Ascending aorta (tissue), 2 donors: ENCODE data around the gene CAMK2A. TPM values are rescaled to one million over a fixed set of nuclear protein-coding genes. Genes with fewer than 3 reads are reported as not detected.

Source experiments
- DNase-seq, 2 donors: peaks; one replicate each; pipeline ENCODE4 v3.0.0-alpha.2; 2019; ENCODE audit warnings: low spot score in 2 of 2
- H3K27ac ChIP-seq, 2 donors: fragments of 200-600 bp; sonication (generic); one replicate each; pipeline ENCODE4 v1.5.1; 2016 to 2017; ENCODE audit warnings: mild to moderate bottlenecking in 1 of 2
- H3K27me3 ChIP-seq: fragments of 200-600 bp; sonication (generic); one replicate; pipeline ENCODE4 v1.5.1; 2017
- H3K36me3 ChIP-seq, 2 donors: fragments of 200-600 bp; sonication (generic); one replicate each; pipeline ENCODE4 v1.5.1; 2016
- H3K4me1 ChIP-seq, 2 donors: fragments of 200-600 bp; sonication (generic); one replicate each; pipeline ENCODE4 v1.5.1; 2016 to 2017; ENCODE audit warnings: mild to moderate bottlenecking in 1 of 2
- H3K4me3 ChIP-seq, 2 donors: fragments of 200-600 bp; sonication (generic); one replicate each; pipeline ENCODE4 v1.5.1; 2016 to 2017; ENCODE audit warnings: mild to moderate bottlenecking in 1 of 2
- H3K9me3 ChIP-seq, 2 donors: fragments of 200-600 bp; sonication (generic); one replicate each; pipeline ENCODE4 v1.5.1; 2016
- intact Hi-C: fragments of 100-400 bp; cut with DNase I; formaldehyde crosslinking; loops from one replicate; pipeline ENCODE4 v1.15.1; 2023
- total RNA-seq: library from RNA; depleted of rRNA; stranded (reverse); fragments of >200 nt; gene quantifications from one replicate; pipeline ENCODE4 v1.1.0, GENCODE V29; 2016
- TF ChIP-seq, protein P1 (sequence below), 3 experiments: fragments of 200-600 bp in 2 of 3; fragments of 450-650 bp in 1 of 3; sonication (generic) in 2 of 3; IDR thresholded peaks; one replicate each; pipeline ENCODE4 v1.5.1; 2016 to 2019; ENCODE audit warnings: antibody characterized with exemption in 3 of 3, mild to moderate bottlenecking in 1 of 3, moderate library complexity in 1 of 3

The CAMK2A gene
- total RNA-seq, 1 donor from 2014 or later, result not detected

DNA sequence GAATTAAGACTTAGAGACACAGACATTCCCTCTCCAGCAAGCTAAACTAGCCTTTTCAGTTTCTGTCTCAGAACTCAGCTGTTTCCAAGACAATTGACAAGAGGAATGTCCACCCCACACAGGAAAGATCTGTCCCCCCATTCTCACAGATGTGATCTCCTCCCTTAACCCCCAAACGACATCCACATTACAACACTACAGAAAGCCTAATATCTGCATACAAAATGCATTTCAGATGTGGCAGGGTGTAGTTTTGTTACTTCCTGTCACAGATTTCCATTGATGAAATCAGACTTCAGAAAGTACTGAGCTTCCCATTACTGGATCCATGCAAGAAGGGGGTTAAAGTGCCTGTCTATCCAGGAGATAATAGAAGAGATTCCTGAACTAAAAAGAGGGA is 16.0 kb upstream of the CAMK2A start:
- intact Hi-C loops, result no loop called here
- Histone ChIP-seq H3K9me3 (no peaks in the 10 kb centered on the region), H3K27ac (no peak overlapping the region), H3K36me3 (no peaks in the 10 kb centered on the region), H3K4me1 (peaks cover 6 to 8% of the 10 kb centered on the region in 2 donors), H3K4me3 (no peak overlapping the region), H3K27me3 (no peaks in the 10 kb centered on the region)
- TF ChIP-seq, protein P1, sequence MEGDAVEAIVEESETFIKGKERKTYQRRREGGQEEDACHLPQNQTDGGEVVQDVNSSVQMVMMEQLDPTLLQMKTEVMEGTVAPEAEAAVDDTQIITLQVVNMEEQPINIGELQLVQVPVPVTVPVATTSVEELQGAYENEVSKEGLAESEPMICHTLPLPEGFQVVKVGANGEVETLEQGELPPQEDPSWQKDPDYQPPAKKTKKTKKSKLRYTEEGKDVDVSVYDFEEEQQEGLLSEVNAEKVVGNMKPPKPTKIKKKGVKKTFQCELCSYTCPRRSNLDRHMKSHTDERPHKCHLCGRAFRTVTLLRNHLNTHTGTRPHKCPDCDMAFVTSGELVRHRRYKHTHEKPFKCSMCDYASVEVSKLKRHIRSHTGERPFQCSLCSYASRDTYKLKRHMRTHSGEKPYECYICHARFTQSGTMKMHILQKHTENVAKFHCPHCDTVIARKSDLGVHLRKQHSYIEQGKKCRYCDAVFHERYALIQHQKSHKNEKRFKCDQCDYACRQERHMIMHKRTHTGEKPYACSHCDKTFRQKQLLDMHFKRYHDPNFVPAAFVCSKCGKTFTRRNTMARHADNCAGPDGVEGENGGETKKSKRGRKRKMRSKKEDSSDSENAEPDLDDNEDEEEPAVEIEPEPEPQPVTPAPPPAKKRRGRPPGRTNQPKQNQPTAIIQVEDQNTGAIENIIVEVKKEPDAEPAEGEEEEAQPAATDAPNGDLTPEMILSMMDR (IDR thresholded peaks at IDR 0.05), result no peak
- no peak for DNase-seq

- intact Hi-C loops, result no loop called here
- Histone ChIP-seq H3K36me3 (no peaks in the 10 kb centered on the region), H3K4me1 (peaks cover 6 to 8% of the 10 kb centered on the region in 2 donors), H3K27me3 (no peaks in the 10 kb centered on the region), H3K4me3 (no peak overlapping the region), H3K27ac (no peak overlapping the region), H3K9me3 (no peaks in the 10 kb centered on the region)
- DNase-seq, result no peak
- TF ChIP-seq, protein P1 (IDR thresholded peaks at IDR 0.05), result no peak
Measured at GRCh38 chr5:150305095-150305494, 15.5 kb upstream of the CAMK2A start.

- intact Hi-C loops, result no loop called here
- Histone ChIP-seq H3K4me1 (peaks cover 6 to 8% of the 10 kb centered on the region in 2 donors), H3K27ac (no peak overlapping the region), H3K9me3 (no peaks in the 10 kb centered on the region), H3K36me3 (no peaks in the 10 kb centered on the region), H3K4me3 (no peak overlapping the region), H3K27me3 (no peaks in the 10 kb centered on the region)
- TF ChIP-seq, protein P1 (IDR thresholded peaks at IDR 0.05), result no peak
- no peak for DNase-seq
Measured at GRCh38 chr5:150304481-150305081, 15.0 kb upstream of the CAMK2A start.

DNA sequence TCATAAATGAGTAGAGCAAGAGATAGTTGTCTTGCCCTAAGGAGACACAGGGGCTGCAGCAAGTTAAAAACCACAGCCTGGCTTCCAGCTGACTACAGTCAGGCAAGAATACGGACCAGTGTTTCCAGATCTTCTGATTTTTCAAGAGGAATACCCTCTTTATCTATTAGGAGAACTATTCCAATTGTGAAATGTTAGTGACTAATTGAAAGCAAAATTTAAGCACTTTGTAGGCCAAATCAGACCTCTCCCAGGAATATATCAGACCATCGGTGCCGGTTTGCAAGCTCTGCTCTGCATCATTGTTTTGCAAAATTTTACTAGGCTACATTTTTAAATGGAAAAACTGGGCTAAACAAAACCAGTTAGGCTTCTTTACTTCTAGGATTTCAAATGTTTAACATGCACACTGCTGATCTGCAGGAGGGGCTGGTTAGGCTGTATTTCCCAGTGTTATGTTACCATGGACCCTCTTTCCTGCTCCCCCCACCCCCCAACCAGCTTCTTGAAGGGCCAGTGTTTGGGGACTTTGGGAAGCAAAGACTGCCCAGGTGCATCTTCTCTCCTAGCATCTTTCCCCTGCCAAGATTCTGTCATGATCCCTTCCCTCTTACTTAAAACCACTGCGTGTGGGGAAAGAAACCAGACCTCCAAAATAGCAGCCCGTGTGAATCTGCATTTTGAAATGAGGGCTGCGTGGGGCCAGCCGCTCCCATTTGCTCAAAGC is 14.2 kb upstream of the CAMK2A start:
- peaks cover 6 to 8% of the 10 kb centered on the region in 2 donors for H3K4me1 ChIP-seq
- no peak for DNase-seq
- H3K27ac ChIP-seq, result no peak overlapping the region

GRCh38 chr5:150303070-150303615 is 13.6 kb upstream of the CAMK2A start:
- TF ChIP-seq, protein P1 (IDR thresholded peaks at IDR 0.05), result no peak
- Histone ChIP-seq H3K9me3 (no peaks in the 10 kb centered on the region), H3K4me3 (peak overlapping the region; percentile 46 to 60), H3K36me3 (no peaks in the 10 kb centered on the region), H3K4me1 (peaks cover 6 to 8% of the 10 kb centered on the region in 2 donors), H3K27me3 (no peaks in the 10 kb centered on the region), H3K27ac (peak overlapping the region in 1 of 2 donors; percentile 33)
- intact Hi-C loops, result no loop called here
- peak in 1 of 2 donors; percentile 72 for DNase-seq

More for the DNA sequence above, 14.2 kb upstream of the CAMK2A start:
- intact Hi-C loops, result no loop called here
- Histone ChIP-seq H3K4me3 (no peak overlapping the region), H3K27me3 (no peaks in the 10 kb centered on the region), H3K36me3 (no peaks in the 10 kb centered on the region), H3K9me3 (no peaks in the 10 kb centered on the region)
- TF ChIP-seq, protein P1 (IDR thresholded peaks at IDR 0.05), result no peak
